CD4-positive, alpha-beta T cell treated with Interleukin-17A for 1 hour (primary cell): ENCODE results near the gene UBE2J1.
A peak's percentile ranks its signal among the peaks of the same experiment; 100 is the strongest.

Experiments
- DNase-seq: peaks from one replicate; pipeline ENCODE4 v3.0.0-alpha.2; 2020

Gene UBE2J1

GRCh38 chr6:89286516-89286915, 66.0 kb downstream of the UBE2J1 start:
- DNase-seq: no peak

- DNase-seq: no peak
Measured at GRCh38 chr6:89284963-89285735, 67.4 kb downstream of the UBE2J1 start.

GRCh38 chr6:89284081-89284480, 68.4 kb downstream of the UBE2J1 start:
- DNase-seq: no peak

- DNase-seq: no peak
Measured at GRCh38 chr6:89282749-89283148, 69.8 kb downstream of the UBE2J1 start.

GRCh38 chr6:89281779-89282246, 70.7 kb downstream of the UBE2J1 start:
- DNase-seq: peak; percentile 50

- no peak for DNase-seq
Measured at GRCh38 chr6:89278956-89279355, 73.6 kb downstream of the UBE2J1 start.
